PFSK-1 (cell line): Measurements from ENCODE around the gene SPAG9.

Experiments used
- FOXP2 ChIP-seq: optimal IDR thresholded peaks from 2 replicates; pipeline ENCODE3; 2011; ENCODE audit warnings: borderline replicate concordance, control low read depth, inconsistent platforms; ENCODE audit not compliant: insufficient read depth; ENCODE audit errors: extremely low read length, extremely low read depth
- POLR2AphosphoS5 ChIP-seq: IDR thresholded peaks from 2 replicates; pipeline ENCODE4 v1.6.1; 2012; ENCODE audit warnings: low read depth, mild to moderate bottlenecking, control low read depth, low read length, moderate library complexity
- REST ChIP-seq, 2 experiments: IDR thresholded peaks; 2 replicates each; pipeline versions ENCODE4 v1.6.1 to v1.8.0; 2011 to 2012; ENCODE audit warnings: low read depth in 2 of 2, low read length in 2 of 2, control low read depth in 1 of 2, inconsistent platforms in 1 of 2, mild to moderate bottlenecking in 1 of 2, moderate library complexity in 1 of 2; ENCODE audit not compliant: insufficient read depth in 1 of 2
- SIN3A ChIP-seq: IDR thresholded peaks from 2 replicates; pipeline ENCODE4 v1.6.1; 2012; ENCODE audit warnings: mild to moderate bottlenecking, low read length, moderate library complexity, borderline replicate concordance; ENCODE audit not compliant: insufficient read depth
- TAF1 ChIP-seq: IDR thresholded peaks from 2 replicates; pipeline ENCODE4 v1.6.1; 2012; ENCODE audit warnings: low read length, control low read depth, borderline replicate concordance; ENCODE audit not compliant: insufficient read depth

Gene SPAG9

GRCh38 chr17:51004249-51004648 is 116.4 kb downstream of the SPAG9 start:
- no peak for TF ChIP-seq FOXP2
- no peak for TF ChIP-seq TAF1
- no peak for TF ChIP-seq REST (IDR thresholded peaks at IDR 0.05; ENCODE audit: insufficient read depth in 1 of 2, low read depth in 2 of 2, low read length in 2 of 2)
- TF ChIP-seq POLR2AphosphoS5, result no peak
- TF ChIP-seq SIN3A, result no peak

- TF ChIP-seq FOXP2 (no peak), TAF1 (no peak), SIN3A (no peak), POLR2AphosphoS5 (no peak), REST (IDR thresholded peaks at IDR 0.05; ENCODE audit: insufficient read depth in 1 of 2, low read depth in 2 of 2, low read length in 2 of 2) (no peak)
These were observed 119.6 kb downstream of the SPAG9 start for GRCh38 chr17:51000835-51001638.

GRCh38 chr17:50995668-50996067 is 125.0 kb downstream of the SPAG9 start:
- no peak for TF ChIP-seq SIN3A
- TF ChIP-seq FOXP2, result no peak
- TF ChIP-seq TAF1, result no peak
- no peak for TF ChIP-seq REST (IDR thresholded peaks at IDR 0.05; ENCODE audit: insufficient read depth in 1 of 2, low read depth in 2 of 2, low read length in 2 of 2)
- no peak for TF ChIP-seq POLR2AphosphoS5

- TF ChIP-seq TAF1, result no peak
- no peak for TF ChIP-seq FOXP2
- TF ChIP-seq SIN3A, result no peak
- TF ChIP-seq REST (IDR thresholded peaks at IDR 0.05; ENCODE audit: insufficient read depth in 1 of 2, low read depth in 2 of 2, low read length in 2 of 2), result no peak
- no peak for TF ChIP-seq POLR2AphosphoS5
These were observed 127.1 kb downstream of the SPAG9 start for GRCh38 chr17:50993544-50993943.

- no peak for TF ChIP-seq TAF1
- no peak for TF ChIP-seq REST (IDR thresholded peaks at IDR 0.05; ENCODE audit: insufficient read depth in 1 of 2, low read depth in 2 of 2, low read length in 2 of 2)
- no peak for TF ChIP-seq SIN3A
- no peak for TF ChIP-seq FOXP2
- TF ChIP-seq POLR2AphosphoS5, result no peak
These were observed 131.5 kb downstream of the SPAG9 start for GRCh38 chr17:50989149-50989548.
